ENCODE data around the gene GALNT14.

GALNT14 gene

DNA sequence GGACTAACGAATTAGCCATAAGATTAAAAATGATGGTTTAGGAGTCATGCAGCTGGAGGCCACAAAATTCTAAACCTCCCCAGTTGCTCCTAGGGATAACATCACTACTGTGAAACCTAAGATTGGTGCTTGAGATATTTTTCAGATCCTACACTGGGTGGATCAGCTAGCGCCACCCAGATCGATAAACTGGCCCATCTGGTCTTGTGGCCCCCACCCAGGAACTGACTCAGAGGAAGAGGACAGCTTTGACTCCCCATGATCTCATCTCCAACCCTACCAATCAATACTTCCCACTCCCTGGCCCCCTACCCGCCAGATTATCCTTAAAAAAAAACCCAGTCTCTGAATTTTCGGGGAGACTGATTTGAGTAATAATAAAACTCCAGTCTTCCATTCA lies 5.5 kb downstream of the GALNT14 start:
- Histone ChIP-seq H3K27ac (ENCODE audit: low read depth, low read length) (no peak overlapping the region), H3K9ac (ENCODE audit: low read length) (no peak overlapping the region), H3K4me3 (ENCODE audit: low read depth, low read length) (no peak overlapping the region), H3K27me3 (ENCODE audit: control insufficient read depth, insufficient read depth, low read length) (peaks cover 28% of the 10 kb centered on the region), H3K9me3 (ENCODE audit: control insufficient read depth, insufficient read depth, low read depth, low read length) (no peaks in the 10 kb centered on the region), H3K36me3 (ENCODE audit: control insufficient read depth, insufficient read depth, low read length) (no peaks in the 10 kb centered on the region), H3K4me1 (ENCODE audit: control insufficient read depth, insufficient read depth, low read length) (peaks cover 27% of the 10 kb centered on the region)

DNA sequence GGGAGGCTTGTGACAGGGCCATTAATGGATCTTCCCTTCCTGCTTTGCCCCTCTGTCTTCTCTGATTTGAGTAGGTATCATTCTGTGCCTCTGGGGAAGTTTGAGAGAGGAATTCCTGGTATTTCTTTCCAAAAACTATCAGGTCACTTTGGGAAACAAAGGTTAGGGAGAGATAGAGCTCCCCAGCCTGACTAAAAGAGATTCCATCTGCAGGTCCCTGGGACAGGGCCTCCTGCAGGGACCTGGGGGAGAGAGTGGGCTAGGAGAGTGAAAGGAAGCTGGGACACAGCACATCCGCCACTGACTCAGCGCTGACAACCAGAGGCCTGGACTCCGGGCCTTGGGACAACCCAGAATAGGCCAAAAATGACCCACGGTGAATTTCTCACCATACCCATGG lies 6.4 kb downstream of the GALNT14 start:
- Histone ChIP-seq H3K36me3 (ENCODE audit: control insufficient read depth, insufficient read depth, low read length) (no peaks in the 10 kb centered on the region), H3K27me3 (ENCODE audit: control insufficient read depth, insufficient read depth, low read length) (peaks cover 18% of the 10 kb centered on the region), H3K9me3 (ENCODE audit: control insufficient read depth, insufficient read depth, low read depth, low read length) (no peaks in the 10 kb centered on the region), H3K27ac (ENCODE audit: low read depth, low read length) (no peak overlapping the region), H3K4me3 (ENCODE audit: low read depth, low read length) (no peak overlapping the region), H3K9ac (ENCODE audit: low read length) (no peak overlapping the region), H3K4me1 (ENCODE audit: control insufficient read depth, insufficient read depth, low read length) (peaks cover 23% of the 10 kb centered on the region)

DNA sequence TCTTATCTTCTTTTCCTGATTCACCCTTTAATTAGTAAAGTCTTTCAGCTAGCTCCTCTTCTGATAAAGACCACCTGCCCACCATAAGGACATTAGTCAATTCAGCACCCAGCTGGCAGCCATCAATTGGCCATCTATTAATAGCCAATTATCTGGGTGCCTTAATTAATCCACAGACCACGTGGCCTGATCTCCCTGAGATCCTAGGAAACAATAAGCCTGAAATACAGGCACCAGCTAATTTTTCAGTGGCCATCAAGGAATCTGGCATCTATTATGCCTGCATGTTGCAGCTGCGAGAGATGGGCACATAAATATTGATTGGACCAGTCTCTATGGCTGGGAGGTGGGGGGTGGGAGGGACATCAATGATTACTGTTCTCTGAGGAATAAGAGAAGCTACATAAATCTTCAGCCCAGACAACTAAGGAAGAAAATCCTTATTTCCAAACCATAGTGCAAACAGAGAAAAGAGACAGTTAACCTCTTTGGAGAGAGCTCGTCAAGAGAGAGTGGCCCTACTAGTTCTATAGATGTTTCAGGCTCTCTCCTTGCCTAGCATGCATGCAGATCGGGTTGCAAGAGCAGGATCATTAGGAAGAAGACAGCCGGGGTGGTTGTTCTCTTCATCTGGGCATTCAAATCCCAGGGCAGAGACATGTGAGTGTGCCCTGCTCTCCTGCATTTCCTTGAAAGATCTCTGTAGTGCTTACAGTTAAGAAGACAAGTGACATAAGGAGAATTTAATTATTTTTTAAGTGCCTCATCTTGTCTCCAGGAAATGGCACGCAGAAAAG lies 8.7 kb downstream of the GALNT14 start:
- no peak overlapping the region for H3K9ac ChIP-seq (ENCODE audit: low read length)
- H3K27ac ChIP-seq (ENCODE audit: low read depth, low read length) = no peak overlapping the region
- H3K4me1 ChIP-seq (ENCODE audit: control insufficient read depth, insufficient read depth, low read length) = peaks cover 20% of the 10 kb centered on the region
- H3K9me3 ChIP-seq (ENCODE audit: control insufficient read depth, insufficient read depth, low read depth, low read length) = no peaks in the 10 kb centered on the region
- no peaks in the 10 kb centered on the region for H3K36me3 ChIP-seq (ENCODE audit: control insufficient read depth, insufficient read depth, low read length)
- no peak overlapping the region for H3K4me3 ChIP-seq (ENCODE audit: low read depth, low read length)
- no peaks in the 10 kb centered on the region; the same call in none of the 2 replicates for H3K27me3 ChIP-seq (ENCODE audit: control insufficient read depth, insufficient read depth, low read length)

DNA sequence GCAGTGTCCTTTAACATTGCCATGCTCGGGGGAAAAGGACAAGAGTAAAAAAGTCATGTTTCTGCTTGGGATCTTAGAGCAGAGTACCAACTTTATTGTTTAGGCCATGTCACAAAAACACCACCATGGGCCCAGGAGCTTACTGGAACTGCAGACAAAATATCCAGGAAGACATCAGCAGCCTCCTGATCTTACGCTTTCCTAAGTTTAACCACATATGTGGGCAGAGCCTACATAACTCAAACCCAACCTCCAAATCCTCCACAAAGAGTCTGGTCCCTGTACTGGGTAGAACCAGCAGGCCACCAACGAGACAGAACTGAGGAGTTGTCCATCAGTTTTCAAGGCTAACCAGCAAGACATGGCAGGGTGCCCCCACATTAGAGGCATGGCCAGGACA lies 10.3 kb downstream of the GALNT14 start:
- H3K9ac ChIP-seq (ENCODE audit: low read length) = no peak overlapping the region
- peaks cover 20% of the 10 kb centered on the region for H3K4me1 ChIP-seq (ENCODE audit: control insufficient read depth, insufficient read depth, low read length)
- H3K27ac ChIP-seq (ENCODE audit: low read depth, low read length) = no peak overlapping the region
- H3K9me3 ChIP-seq (ENCODE audit: control insufficient read depth, insufficient read depth, low read depth, low read length) = no peaks in the 10 kb centered on the region
- no peak overlapping the region for H3K4me3 ChIP-seq (ENCODE audit: low read depth, low read length)
- no peaks in the 10 kb centered on the region for H3K27me3 ChIP-seq (ENCODE audit: control insufficient read depth, insufficient read depth, low read length)
- no peaks in the 10 kb centered on the region for H3K36me3 ChIP-seq (ENCODE audit: control insufficient read depth, insufficient read depth, low read length)

DNA sequence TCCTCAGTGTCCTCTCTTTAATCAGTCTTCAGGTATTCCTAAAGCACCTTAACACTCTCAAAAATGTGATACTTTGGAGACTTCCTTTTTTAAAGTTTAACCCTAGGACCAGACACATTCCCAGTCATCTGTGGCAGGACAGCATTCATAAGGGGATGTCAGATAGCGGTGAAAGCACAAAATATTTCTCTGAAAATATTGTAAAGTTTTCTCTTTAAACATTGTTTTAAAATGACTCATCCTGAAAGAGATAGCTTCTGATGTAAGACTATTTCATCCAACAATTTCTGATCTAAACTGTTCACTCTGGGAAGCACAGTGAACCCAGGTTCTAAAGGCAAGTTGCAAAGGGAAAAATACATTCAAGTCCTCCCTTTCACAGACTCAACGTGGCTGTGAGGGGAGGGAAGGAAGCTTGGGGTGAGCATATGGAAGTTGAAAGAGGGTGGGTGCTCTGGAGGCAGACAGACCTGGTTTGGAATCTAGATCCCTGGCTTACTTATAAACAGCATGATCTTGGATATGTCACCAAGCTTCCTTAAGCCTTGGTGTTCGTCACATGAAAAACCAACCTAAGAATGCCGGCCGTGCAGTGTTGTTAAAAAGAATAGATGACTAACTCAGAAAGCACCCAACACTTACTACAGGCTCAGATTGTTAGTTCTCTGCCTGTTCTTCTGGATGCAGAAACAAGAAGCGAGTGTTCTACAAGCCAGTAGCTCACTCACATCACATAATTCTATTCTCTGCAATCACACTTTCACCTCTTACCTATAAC lies 12.1 kb downstream of the GALNT14 start:
- Histone ChIP-seq H3K9me3 (ENCODE audit: control insufficient read depth, insufficient read depth, low read depth, low read length) (no peaks in the 10 kb centered on the region), H3K36me3 (ENCODE audit: control insufficient read depth, insufficient read depth, low read length) (no peaks in the 10 kb centered on the region), H3K4me3 (ENCODE audit: low read depth, low read length) (no peak overlapping the region), H3K4me1 (ENCODE audit: control insufficient read depth, insufficient read depth, low read length) (peaks cover 10% of the 10 kb centered on the region), H3K27me3 (ENCODE audit: control insufficient read depth, insufficient read depth, low read length) (no peaks in the 10 kb centered on the region), H3K9ac (ENCODE audit: low read length) (no peak overlapping the region), H3K27ac (ENCODE audit: low read depth, low read length) (no peak overlapping the region)

DNA sequence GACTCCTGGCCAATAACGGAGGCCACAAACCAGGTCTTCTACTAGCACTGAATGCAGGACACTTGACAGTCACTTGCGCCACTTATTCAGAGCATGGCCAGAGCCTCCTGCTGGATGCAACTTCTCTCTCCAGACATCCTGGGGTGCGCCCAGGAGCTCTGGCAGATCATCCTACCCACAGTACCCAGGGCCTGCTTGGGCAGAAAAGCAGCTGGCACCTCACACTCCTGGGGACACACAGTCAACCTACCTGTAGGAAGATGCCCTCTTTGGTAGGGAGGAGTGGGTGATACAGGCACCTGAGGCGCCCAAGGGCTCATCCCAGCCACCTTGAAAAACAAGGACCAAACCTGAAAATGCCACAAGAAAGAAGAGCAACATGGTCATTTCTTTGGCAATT lies 13.3 kb downstream of the GALNT14 start:
- H3K9me3 ChIP-seq (ENCODE audit: control insufficient read depth, insufficient read depth, low read depth, low read length) = no peaks in the 10 kb centered on the region
- H3K27ac ChIP-seq (ENCODE audit: low read depth, low read length) = no peak overlapping the region
- no peak overlapping the region for H3K4me3 ChIP-seq (ENCODE audit: low read depth, low read length)
- H3K36me3 ChIP-seq (ENCODE audit: control insufficient read depth, insufficient read depth, low read length) = no peaks in the 10 kb centered on the region
- H3K9ac ChIP-seq (ENCODE audit: low read length) = no peak overlapping the region
- H3K4me1 ChIP-seq (ENCODE audit: control insufficient read depth, insufficient read depth, low read length) = peaks cover 5% of the 10 kb centered on the region
- H3K27me3 ChIP-seq (ENCODE audit: control insufficient read depth, insufficient read depth, low read length) = no peaks in the 10 kb centered on the region

DNA sequence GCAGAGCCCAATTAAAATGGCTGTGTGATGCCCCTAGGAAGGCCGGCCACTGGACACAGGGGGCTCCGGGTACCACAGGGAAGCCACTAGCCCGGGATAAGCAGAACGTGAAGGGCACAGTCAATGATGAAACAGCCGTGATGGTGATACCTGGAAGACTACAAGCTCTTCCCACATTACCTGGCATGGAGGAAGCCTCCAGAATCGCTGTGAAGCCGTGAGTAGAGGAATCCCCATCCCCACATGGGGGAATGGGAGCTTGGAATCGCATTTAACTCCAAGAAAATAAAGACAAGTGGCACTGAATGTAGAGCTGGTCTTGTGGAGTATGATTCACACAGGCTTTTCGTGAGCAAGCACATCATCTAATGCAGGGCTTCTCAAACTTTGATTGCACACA lies 16.1 kb downstream of the GALNT14 start:
- no peak overlapping the region for H3K4me3 ChIP-seq (ENCODE audit: low read depth, low read length)
- H3K4me1 ChIP-seq (ENCODE audit: control insufficient read depth, insufficient read depth, low read length) = no peaks in the 10 kb centered on the region
- H3K36me3 ChIP-seq (ENCODE audit: control insufficient read depth, insufficient read depth, low read length) = no peaks in the 10 kb centered on the region
- H3K27me3 ChIP-seq (ENCODE audit: control insufficient read depth, insufficient read depth, low read length) = no peaks in the 10 kb centered on the region
- H3K9me3 ChIP-seq (ENCODE audit: control insufficient read depth, insufficient read depth, low read depth, low read length) = no peaks in the 10 kb centered on the region
- H3K9ac ChIP-seq (ENCODE audit: low read length) = no peak overlapping the region
- H3K27ac ChIP-seq (ENCODE audit: low read depth, low read length) = no peak overlapping the region

DNA sequence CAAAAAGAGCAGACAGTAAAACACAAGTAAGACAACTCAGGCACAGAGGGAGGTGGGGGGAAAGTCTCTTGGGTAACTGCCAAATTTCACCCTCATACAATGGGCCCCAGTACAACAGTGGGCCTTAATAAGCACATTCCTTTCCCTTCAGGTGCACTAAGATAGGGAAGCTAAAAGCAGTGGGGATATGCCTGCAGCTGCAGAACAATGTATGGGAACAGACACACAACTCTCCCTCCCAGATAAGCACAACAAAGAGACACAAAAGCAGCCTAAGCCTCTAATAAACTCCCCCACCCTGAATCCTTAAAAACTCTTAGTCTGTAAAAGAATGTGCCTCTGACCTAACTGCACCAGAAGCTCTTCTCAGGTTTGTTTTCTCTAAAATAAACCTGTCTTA lies 24.5 kb downstream of the GALNT14 start:
- H3K4me1 ChIP-seq (ENCODE audit: control insufficient read depth, insufficient read depth, low read length) = 0 out of 2 replicates have a peak, but pooled peaks cover 5% of the 10 kb centered on the region
- H3K27ac ChIP-seq (ENCODE audit: low read depth, low read length) = no peak overlapping the region
- H3K27me3 ChIP-seq (ENCODE audit: control insufficient read depth, insufficient read depth, low read length) = 0 out of 2 replicates have a peak, but pooled peaks cover 4% of the 10 kb centered on the region
- H3K9ac ChIP-seq (ENCODE audit: low read length) = no peak overlapping the region
- H3K4me3 ChIP-seq (ENCODE audit: low read depth, low read length) = no peak overlapping the region
- peaks cover 10% of the 10 kb centered on the region; the same call in 1 of the 2 replicates for H3K9me3 ChIP-seq (ENCODE audit: control insufficient read depth, insufficient read depth, low read depth, low read length)
- H3K36me3 ChIP-seq (ENCODE audit: control insufficient read depth, insufficient read depth, low read length) = no peaks in the 10 kb centered on the region

DNA sequence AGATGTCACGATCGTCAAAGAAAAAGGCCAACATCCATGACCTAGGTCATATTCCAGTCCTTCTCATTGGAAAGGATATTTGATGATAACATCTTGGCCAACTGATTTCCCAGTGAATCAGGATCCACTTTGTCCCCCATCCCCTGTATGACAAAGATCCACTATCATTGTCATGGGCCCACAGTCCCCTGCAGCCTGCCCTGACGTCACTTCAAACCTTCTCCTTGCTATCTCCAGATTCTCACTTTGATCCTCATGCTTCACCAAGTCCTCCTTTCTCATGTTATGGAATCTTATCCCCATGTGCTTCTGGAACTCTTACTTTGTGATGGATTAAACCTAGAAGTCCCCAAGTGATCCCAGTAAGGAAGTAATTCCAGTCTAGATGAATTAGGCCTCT lies 25.7 kb downstream of the GALNT14 start:
- 0 out of 2 replicates have a peak, but pooled peaks cover 4% of the 10 kb centered on the region for H3K27me3 ChIP-seq (ENCODE audit: control insufficient read depth, insufficient read depth, low read length)
- 0 out of 2 replicates have a peak, but pooled peaks cover 5% of the 10 kb centered on the region for H3K4me1 ChIP-seq (ENCODE audit: control insufficient read depth, insufficient read depth, low read length)
- peaks cover 10% of the 10 kb centered on the region; the same call in 1 of the 2 replicates for H3K9me3 ChIP-seq (ENCODE audit: control insufficient read depth, insufficient read depth, low read depth, low read length)
- no peaks in the 10 kb centered on the region for H3K36me3 ChIP-seq (ENCODE audit: control insufficient read depth, insufficient read depth, low read length)
- no peak overlapping the region for H3K9ac ChIP-seq (ENCODE audit: low read length)
- no peak overlapping the region for H3K27ac ChIP-seq (ENCODE audit: low read depth, low read length)
- H3K4me3 ChIP-seq (ENCODE audit: low read depth, low read length) = no peak overlapping the region

DNA sequence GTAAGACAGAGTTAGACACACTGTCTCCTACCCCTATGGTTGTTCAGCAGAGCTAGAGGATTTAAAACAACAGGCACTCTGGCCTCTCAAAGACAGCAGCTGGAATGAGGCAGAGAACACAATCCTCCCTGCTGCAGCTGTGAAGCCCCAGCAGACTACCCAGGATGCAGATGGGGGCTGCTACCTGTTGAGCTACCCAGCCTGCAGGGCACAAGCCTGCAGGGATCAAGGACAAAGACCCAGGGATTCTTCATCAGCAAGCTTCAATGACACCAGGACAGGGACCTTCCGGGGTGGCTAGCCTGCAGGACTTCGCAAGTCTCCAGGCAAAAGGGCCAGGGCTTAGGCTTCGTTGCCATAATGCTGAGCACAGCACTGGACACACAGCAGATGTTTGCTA lies 27.2 kb downstream of the GALNT14 start:
- no peak overlapping the region for H3K27ac ChIP-seq (ENCODE audit: low read depth, low read length)

DNA sequence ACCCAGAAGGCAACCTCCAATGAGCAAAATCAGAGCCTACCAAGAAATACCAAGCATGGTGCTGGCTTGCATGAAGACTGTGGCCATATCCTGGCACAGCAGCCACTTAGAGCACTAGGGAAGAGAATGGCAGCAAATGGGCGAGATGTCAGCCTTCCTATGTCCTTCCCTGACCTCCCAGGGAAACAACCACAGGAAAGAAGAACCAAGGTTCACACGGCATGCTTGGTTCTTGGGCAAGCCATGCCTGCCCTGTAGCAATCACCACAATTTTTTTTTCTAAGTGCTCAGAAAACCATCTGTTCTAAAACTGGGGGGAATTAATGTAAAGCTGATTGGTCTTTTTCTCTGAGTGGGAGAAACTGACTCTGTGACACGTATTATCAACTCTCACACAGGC lies 27.8 kb downstream of the GALNT14 start:
- Histone ChIP-seq H3K36me3 (ENCODE audit: control insufficient read depth, insufficient read depth, low read length) (no peaks in the 10 kb centered on the region), H3K27ac (ENCODE audit: low read depth, low read length) (no peak overlapping the region), H3K9me3 (ENCODE audit: control insufficient read depth, insufficient read depth, low read depth, low read length) (peaks cover 8% of the 10 kb centered on the region; the same call in 1 of the 2 replicates), H3K9ac (ENCODE audit: low read length) (no peak overlapping the region), H3K4me3 (ENCODE audit: low read depth, low read length) (no peak overlapping the region), H3K27me3 (ENCODE audit: control insufficient read depth, insufficient read depth, low read length) (0 out of 2 replicates have a peak, but pooled peaks cover 4% of the 10 kb centered on the region), H3K4me1 (ENCODE audit: control insufficient read depth, insufficient read depth, low read length) (0 out of 2 replicates have a peak, but pooled peaks cover 5% of the 10 kb centered on the region)

More for the DNA sequence above, 27.2 kb downstream of the GALNT14 start:
- Histone ChIP-seq H3K27me3 (ENCODE audit: control insufficient read depth, insufficient read depth, low read length) (0 out of 2 replicates have a peak, but pooled peaks cover 4% of the 10 kb centered on the region), H3K9ac (ENCODE audit: low read length) (no peak overlapping the region), H3K4me1 (ENCODE audit: control insufficient read depth, insufficient read depth, low read length) (0 out of 2 replicates have a peak, but pooled peaks cover 5% of the 10 kb centered on the region), H3K4me3 (ENCODE audit: low read depth, low read length) (no peak overlapping the region), H3K9me3 (ENCODE audit: control insufficient read depth, insufficient read depth, low read depth, low read length) (peaks cover 10% of the 10 kb centered on the region; the same call in 1 of the 2 replicates), H3K36me3 (ENCODE audit: control insufficient read depth, insufficient read depth, low read length) (no peaks in the 10 kb centered on the region)
